GM18858 (cell line): ENCODE measurements around the gene EIF4G1.

ENCODE experiments used
- ATAC-seq: cut with Tn5 transposase; IDR thresholded peaks from one replicate; pipeline ENCODE4 v1.9.1; 2021; ENCODE audit not compliant: unreplicated experiment

Gene EIF4G1

DNA sequence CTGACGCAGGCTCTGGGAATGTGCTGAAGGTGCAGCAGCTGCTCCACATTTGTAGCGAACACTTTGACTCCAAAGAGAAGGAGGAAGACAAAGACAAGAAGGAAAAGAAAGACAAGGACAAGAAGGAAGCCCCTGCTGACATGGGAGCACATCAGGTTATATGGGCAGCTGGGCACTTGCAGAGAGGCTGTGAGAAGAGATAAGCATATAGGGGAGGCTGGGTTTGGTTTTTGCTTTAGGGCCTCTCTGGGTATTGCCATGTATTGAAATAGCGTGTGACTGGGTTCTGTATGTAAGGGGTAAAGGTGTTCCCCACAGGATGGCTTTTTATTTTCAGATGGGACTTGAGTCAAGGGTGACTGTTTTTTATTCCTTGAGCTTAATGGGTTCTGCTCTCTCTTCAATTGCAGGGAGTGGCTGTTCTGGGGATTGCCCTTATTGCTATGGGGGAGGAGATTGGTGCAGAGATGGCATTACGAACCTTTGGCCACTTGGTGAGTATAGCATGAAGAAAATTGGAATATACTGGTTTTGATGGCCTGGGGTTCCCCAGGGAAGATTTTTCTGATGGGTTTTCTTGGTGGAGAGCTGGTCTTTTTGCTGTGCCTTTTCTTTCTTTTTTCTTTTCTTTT, 7.9 kb upstream of the EIF4G1 start:
- no peak for ATAC-seq

DNA sequence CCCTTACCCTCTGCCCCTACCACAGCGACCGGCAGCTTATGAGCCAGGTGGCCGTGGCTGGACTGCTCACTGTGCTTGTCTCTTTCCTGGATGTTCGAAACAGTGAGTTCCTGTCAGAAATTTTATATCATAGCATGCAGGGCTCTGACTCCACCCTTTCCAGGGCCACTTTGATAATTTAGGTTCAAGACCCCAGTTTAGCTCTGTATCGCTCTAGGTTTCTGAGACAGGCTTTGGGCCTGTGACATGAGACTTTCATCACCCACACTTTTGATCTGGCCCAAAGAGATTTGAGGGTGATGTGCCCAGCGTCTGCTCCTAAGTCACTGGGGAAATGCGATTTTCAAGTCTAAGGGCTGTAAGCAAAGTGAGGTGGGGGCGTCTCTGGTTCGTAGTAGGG, 6.5 kb upstream of the EIF4G1 start:
- no peak for ATAC-seq

DNA sequence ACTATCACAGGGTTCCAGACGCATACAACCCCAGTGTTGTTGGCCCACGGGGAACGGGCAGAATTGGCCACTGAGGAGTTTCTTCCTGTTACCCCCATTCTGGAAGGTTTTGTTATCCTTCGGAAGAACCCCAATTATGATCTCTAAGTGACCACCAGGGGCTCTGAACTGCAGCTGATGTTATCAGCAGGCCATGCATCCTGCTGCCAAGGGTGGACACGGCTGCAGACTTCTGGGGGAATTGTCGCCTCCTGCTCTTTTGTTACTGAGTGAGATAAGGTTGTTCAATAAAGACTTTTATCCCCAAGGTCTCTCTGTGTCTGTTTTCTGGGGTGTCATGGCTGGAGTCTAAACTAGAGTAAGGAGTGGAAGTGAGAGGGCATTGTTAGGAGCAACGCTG, 5.7 kb upstream of the EIF4G1 start:
- no peak for ATAC-seq

DNA sequence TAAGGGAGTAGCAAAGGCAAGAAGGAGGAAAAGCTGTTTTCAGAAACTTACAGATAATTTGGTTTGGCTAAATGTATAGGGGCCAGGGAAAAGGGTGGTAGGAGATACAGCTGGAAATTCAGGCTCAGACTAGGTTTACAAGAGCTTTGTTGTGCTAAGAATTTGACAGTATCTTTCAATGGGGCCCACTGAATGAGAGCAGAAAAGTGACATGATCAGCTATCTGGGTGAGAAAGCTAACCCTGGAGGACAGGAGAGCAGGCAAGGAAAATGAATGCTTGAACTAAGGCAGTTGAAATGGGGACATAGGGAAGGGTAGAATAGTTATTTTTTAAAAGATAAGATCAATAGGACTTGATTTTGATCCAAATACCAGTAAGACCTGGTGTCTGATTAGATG, 2.8 kb upstream of the EIF4G1 start:
- no peak for ATAC-seq

DNA sequence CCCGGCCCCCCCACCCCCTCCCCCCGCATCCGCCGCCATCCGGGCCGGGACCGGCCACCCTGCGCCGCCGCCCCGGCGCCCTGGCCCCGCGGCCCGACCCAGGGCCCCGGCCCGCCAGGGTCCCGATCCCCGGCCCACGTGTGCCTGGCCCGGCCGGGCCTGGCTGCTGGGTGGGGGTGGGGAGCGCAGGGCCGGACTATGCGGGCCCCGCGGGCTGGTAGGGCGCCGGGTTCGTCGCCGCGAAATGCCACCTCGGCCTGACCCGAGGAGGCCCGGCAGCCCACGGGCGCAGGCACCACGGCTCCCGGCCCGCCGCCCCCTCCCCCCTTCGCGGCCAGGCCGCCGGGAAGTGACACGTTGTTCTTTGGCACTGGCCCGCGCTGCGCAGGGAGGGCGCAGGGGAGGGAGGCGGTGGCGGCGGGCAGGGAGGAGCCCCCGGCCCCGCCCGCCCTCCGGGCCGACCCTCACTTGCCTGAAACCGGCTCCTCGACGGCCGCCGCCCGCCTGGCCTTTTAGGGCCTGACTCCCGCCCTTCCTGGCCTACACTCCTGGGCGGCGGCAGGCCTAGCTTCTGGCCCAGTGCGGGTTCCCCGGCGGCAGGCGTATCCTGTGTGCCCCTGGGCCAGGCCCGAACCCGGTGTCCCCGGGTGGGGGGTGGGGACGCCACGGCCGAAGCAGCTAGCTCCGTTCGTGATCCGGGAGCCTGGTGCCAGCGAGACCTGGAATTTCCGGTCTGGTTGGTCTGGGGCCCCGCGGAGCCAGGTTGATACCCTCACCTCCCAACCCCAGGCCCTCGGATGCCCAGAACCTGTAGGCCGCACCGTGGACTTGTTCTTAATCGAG, 515 bp downstream of the EIF4G1 start:
- ATAC-seq: peak; percentile 28

DNA sequence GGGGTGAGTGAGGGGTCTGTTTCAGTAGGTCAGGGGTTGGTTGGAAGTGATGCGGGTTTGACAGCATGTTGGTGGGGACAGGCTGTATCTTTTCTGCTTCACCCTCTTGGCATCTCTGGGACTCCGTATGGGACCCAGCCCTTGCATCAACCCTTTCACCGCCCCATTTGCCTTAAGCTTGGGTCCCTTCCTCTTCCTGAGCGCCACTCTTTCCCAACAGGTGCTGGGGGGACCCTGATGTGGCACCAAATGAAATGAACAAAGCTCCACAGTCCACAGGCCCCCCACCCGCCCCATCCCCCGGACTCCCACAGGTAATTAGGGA, 1.1 kb downstream of the EIF4G1 start:
- ATAC-seq: no peak

DNA sequence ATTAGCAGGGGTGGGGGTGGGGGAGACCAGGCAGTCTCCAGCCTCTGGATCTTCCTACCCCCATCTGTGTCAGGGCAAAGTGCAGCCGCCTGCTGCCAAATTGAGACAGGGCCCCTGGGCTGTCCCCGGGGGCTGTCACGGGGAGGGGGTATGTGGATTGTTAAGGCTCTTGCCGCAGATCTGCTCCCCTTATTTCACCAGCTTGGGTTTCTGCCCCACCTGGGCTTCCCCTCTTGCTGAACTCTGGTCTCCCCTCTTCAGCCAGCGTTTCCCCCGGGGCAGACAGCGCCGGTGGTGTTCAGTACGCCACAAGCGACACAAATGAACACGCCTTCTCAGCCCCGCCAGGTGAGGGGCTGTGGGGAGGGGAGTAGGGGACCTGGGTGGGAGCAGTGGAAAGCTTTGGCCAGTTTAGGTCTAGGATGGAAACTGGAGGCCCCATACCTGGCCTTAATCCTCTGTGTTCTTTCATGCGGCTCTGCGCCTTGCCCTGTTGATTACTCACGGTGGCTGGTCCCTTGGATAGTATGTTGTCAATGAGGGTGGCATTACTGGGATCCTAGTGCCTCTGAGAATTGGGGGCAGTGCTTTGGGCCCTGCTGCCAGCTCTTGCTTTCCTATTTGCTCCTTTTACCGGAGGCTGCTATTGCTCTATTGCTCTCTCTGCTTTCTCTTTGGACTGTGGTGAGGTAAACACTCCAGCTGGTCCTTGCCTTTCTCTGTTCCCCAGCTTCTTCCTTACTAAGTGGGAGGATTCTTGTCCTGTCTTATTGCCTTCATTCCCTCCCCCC, 1.7 kb downstream of the EIF4G1 start:
- no peak for ATAC-seq

DNA sequence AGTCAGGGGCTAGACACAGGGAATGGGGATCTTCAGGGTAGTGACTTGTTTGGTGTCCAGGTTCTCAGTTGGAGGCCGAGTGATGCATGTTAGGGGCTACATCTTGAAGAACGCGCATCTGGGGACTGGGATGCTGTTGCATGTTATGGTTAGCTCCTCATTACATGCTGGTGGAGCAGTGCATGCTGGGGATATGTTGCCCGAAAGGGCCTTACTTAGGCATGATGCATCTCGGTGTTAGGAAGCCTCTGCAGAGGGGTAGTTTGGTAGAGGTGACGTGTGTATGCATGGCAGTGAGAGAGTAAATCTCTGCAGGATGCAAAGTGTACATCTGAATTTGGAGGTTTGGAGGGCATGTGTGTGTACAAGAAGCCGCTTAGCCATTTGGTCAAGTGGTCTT, 2.4 kb downstream of the EIF4G1 start:
- ATAC-seq: no peak

DNA sequence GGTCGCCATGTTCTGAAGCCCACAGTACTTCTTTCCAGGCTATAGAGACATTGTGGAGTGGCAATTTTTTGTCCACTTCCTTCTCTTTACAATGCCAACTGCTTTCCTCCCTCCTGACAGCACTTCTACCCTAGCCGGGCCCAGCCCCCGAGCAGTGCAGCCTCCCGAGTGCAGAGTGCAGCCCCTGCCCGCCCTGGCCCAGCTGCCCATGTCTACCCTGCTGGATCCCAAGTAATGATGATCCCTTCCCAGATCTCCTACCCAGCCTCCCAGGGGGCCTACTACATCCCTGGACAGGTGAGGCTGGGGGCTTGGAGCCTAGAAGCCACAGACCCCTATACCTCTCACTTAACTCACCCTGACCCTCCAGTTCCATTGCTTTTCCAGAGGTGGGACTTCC, 2.8 kb downstream of the EIF4G1 start:
- ATAC-seq: no peak

DNA sequence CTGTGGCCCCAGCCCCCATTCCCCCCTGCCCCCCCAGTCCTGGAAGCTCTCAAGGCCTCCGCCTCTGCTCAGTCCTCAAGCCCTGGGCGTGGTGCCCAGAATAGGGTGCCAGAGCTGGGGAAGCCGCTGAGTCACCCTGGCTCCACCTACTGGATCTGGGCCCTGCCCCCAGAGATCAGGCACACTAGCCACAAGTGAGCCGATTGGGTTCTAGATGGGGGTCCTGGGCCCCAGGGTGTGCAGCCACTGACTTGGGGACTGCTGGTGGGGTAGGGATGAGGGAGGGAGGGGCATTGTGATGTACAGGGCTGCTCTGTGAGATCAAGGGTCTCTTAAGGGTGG, 5.7 kb downstream of the EIF4G1 start:
- ATAC-seq: no peak

GRCh38 chr3:184321666-184322065, 7.3 kb downstream of the EIF4G1 start:
- ATAC-seq: no peak

GRCh38 chr3:184322731-184323487, 8.5 kb downstream of the EIF4G1 start:
- ATAC-seq: no peak

DNA sequence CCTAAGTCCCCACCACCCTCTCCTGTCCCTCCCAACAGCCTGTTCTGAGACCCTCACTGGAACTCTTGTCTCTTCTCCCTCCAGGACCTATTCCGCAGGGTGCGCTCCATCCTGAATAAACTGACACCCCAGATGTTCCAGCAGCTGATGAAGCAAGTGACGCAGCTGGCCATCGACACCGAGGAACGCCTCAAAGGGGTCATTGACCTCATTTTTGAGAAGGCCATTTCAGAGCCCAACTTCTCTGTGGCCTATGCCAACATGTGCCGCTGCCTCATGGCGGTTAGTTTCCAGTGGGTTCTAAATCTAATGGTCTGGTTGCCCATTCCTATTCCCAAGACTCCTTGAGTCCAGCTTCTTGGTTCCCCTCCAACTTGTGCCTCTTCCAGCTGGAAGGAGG, 9.3 kb downstream of the EIF4G1 start:
- ATAC-seq: no peak

- ATAC-seq: no peak
Observed at GRCh38 chr3:184325269-184325668, 10.9 kb downstream of the EIF4G1 start.

DNA sequence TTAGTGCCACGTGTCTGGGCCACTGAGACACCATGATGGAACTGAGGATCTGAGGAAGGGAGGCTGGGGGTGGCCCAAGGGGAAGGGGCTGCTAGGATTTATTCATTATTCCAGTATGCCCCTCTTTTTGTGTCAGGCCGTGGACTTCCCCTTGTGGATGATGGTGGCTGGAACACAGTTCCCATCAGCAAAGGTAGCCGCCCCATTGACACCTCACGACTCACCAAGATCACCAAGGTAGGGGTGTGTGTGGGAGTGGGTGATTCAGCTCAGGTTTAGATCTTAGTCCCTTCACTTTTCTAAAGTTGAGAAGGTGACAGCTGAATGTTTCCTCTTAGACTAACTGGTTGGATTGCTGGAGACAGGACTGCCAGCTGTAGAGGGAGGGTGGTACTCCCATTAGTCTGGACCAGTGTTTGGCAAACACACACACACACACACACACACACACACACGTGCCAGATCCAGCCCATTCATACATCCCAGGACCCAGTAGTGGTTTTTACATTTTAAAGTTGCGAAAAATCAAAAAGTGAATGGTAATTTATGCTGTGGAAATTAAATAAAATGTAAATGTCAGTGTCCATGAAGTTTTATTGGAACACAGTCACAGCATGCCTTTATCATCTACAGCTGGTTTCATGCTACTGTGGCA, 11.4 kb downstream of the EIF4G1 start:
- no peak for ATAC-seq

- no peak for ATAC-seq
Observed at GRCh38 chr3:184327171-184327570, 12.8 kb downstream of the EIF4G1 start.

GRCh38 chr3:184328516-184328915, 14.1 kb downstream of the EIF4G1 start:
- no peak for ATAC-seq

- ATAC-seq: no peak
Observed at GRCh38 chr3:184332370-184333090, 18.1 kb downstream of the EIF4G1 start.

DNA sequence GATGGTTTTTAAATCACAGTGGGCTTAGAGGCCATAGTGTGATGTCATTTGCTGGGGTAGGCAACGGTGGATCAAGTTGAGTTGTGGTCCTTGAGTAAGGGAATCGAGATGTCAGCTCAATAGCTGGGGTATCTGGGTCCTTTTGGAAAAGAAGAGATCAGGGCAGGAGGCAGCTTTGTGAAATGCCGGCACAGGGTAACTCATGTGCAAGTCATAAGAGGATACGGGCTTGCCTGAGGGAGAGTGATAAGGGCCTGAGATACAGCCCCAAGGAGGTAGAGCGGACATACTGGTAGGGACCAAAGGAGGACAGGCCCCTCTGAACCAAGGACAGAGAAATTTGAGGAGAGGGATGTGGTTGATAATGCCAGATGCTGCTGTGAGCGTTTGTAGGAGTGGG, 18.8 kb downstream of the EIF4G1 start:
- ATAC-seq: no peak

- ATAC-seq: no peak
Observed at GRCh38 chr3:184333700-184334099, 19.3 kb downstream of the EIF4G1 start.
